Neural cell (in vitro differentiated cells): ENCODE data around the gene SIPA1. TPM values are rescaled to one million over a fixed set of nuclear protein-coding genes. Genes with fewer than 3 reads are reported as not detected.

Experiments used
- H2AFZ ChIP-seq: fragments of 200-600, 300-800 bp; sonication (generic), shearing (Covaris generic); 2 replicates; pipeline ENCODE4 v1.6.0; 2014; ENCODE audit warnings: low read depth, mild to moderate bottlenecking, antibody characterized with exemption, low read length, moderate library complexity
- H3F3A ChIP-seq: fragments of 200-600 bp; shearing (Covaris generic); 2 replicates; pipeline ENCODE4 v1.6.1; 2016; ENCODE audit warnings: mild to moderate bottlenecking, moderate library complexity, mixed read lengths, antibody characterized with exemption, low read length; ENCODE audit not compliant: insufficient read depth, poor library complexity, severe bottlenecking
- H3K27ac ChIP-seq: fragments of 200-600, 300-800 bp; sonication (generic), shearing (Covaris generic); 2 replicates; pipeline ENCODE4 v1.5.1; 2014; ENCODE audit warnings: mild to moderate bottlenecking, low read length, moderate library complexity
- H3K27me3 ChIP-seq: fragments of 300-800, 200-600 bp; sonication (generic), shearing (Covaris generic); 2 replicates; pipeline ENCODE4 v1.6.0; 2014; ENCODE audit warnings: mild to moderate bottlenecking, low read depth, low read length, moderate library complexity; ENCODE audit not compliant: insufficient read depth
- H3K36me3 ChIP-seq: fragments of 300-800, 200-600 bp; sonication (generic), shearing (Covaris generic); 2 replicates; pipeline ENCODE4 v1.5.1; 2014; ENCODE audit warnings: mild to moderate bottlenecking, antibody characterized with exemption, low read length, moderate library complexity; ENCODE audit not compliant: insufficient read depth
- H3K4me2 ChIP-seq: fragments of 300-800, 200-600 bp; sonication (generic), shearing (Covaris generic); 2 replicates; pipeline ENCODE4 v1.6.0; 2014; ENCODE audit warnings: mild to moderate bottlenecking, low read length
- H3K4me3 ChIP-seq: fragments of 300-800, 200-600 bp; sonication (generic), shearing (Covaris generic); 2 replicates; pipeline ENCODE4 v1.5.1; 2014; ENCODE audit warnings: mild to moderate bottlenecking, low read length, moderate library complexity
- H3K79me2 ChIP-seq: fragments of 200-600 bp; shearing (Covaris generic); replicated peaks from 2 replicates; pipeline ENCODE4 v1.6.0; 2014; ENCODE audit warnings: mild to moderate bottlenecking, low read length, moderate library complexity; ENCODE audit not compliant: insufficient read depth
- H3K9ac ChIP-seq: fragments of 300-800, 200-600 bp; sonication (generic), shearing (Covaris generic); 2 replicates; pipeline ENCODE4 v1.6.1; 2016; ENCODE audit warnings: mild to moderate bottlenecking, low read length, mixed read lengths
- H3K9me2 ChIP-seq: fragments of 200-600 bp; shearing (Covaris generic); 2 replicates; pipeline ENCODE4 v1.6.1; 2016; ENCODE audit warnings: mild to moderate bottlenecking, low read length, mixed read lengths; ENCODE audit not compliant: insufficient read depth
- H3K9me3 ChIP-seq: fragments of 200-600, 300-800 bp; sonication (generic), shearing (Covaris generic); 2 replicates; pipeline ENCODE4 v1.6.1; 2016; ENCODE audit warnings: mild to moderate bottlenecking, mixed run types, low read length, moderate library complexity, mixed read lengths
- H4K20me1 ChIP-seq: fragments of 200-600 bp; shearing (Covaris generic); 2 replicates; pipeline ENCODE4 v1.6.1; 2016; ENCODE audit warnings: mild to moderate bottlenecking, mixed run types; ENCODE audit not compliant: insufficient read depth
- CTCF ChIP-seq: fragments of 450-650 bp; IDR thresholded peaks from 2 replicates; pipeline ENCODE4 v1.5.1; 2014; ENCODE audit warnings: antibody characterized with exemption, mild to moderate bottlenecking, moderate library complexity; ENCODE audit not compliant: poor library complexity, severe bottlenecking
- EP300 ChIP-seq: fragments of 450-650 bp; conservative IDR thresholded peaks from 2 replicates; pipeline ENCODE4 v1.6.1; 2014; ENCODE audit warnings: antibody characterized with exemption, mild to moderate bottlenecking, moderate library complexity; ENCODE audit not compliant: poor library complexity, severe bottlenecking
- EZH2 ChIP-seq: fragments of 200-600, 300-800 bp; shearing (Covaris generic), sonication (generic); IDR thresholded peaks from 2 replicates; pipeline ENCODE4 v1.6.1; 2014; ENCODE audit warnings: antibody characterized with exemption, low read length, borderline replicate concordance, mild to moderate bottlenecking; ENCODE audit not compliant: insufficient read depth, poor library complexity, severe bottlenecking
- MXI1 ChIP-seq: fragments of 450-650 bp; conservative IDR thresholded peaks from 2 replicates; pipeline ENCODE4 v1.6.1; 2014; ENCODE audit warnings: antibody characterized with exemption, mild to moderate bottlenecking; ENCODE audit not compliant: poor library complexity, severe bottlenecking
- POLR2AphosphoS5 ChIP-seq: IDR thresholded peaks from 2 replicates; pipeline ENCODE4 v1.6.1; 2012
- RAD21 ChIP-seq: fragments of 450-650 bp; conservative IDR thresholded peaks from 2 replicates; pipeline ENCODE4 v1.6.1; 2014; ENCODE audit warnings: antibody characterized with exemption, mild to moderate bottlenecking, moderate library complexity
- REST ChIP-seq: IDR thresholded peaks from 2 replicates; pipeline ENCODE4 v1.6.1; 2012; ENCODE audit warnings: borderline replicate concordance
- SMC3 ChIP-seq: fragments of 450-650 bp; conservative IDR thresholded peaks from 2 replicates; pipeline ENCODE4 v1.6.1; 2014; ENCODE audit warnings: antibody characterized with exemption, mild to moderate bottlenecking, moderate library complexity; ENCODE audit not compliant: poor library complexity
- TAF1 ChIP-seq: IDR thresholded peaks from 2 replicates; pipeline ENCODE4 v1.6.1; 2012; ENCODE audit warnings: low read depth
- polyA plus RNA-seq: library from polyadenylated mRNA; depleted of rRNA; stranded (reverse); fragments of >200 nt; gene quantifications from 2 replicates; pipeline ENCODE4 v1.2.3, GENCODE V29; 2014

The SIPA1 gene
- polyA plus RNA-seq, 1 donor from 2014 or later = 6.5 TPM

GRCh38 chr11:65653229-65654225, 15.6 kb downstream of the SIPA1 start:
- Histone ChIP-seq H3K9me2 (no peaks in the 10 kb centered on the region), H3F3A (peaks cover 8% of the 10 kb centered on the region), H3K4me3 (peak overlapping the region; percentile 70), H4K20me1 (no peaks in the 10 kb centered on the region), H3K9me3 (no peaks in the 10 kb centered on the region), H3K27ac (peak overlapping the region; percentile 84), H3K36me3 (peaks cover 4% of the 10 kb centered on the region), H3K79me2 (no peaks in the 10 kb centered on the region), H3K27me3 (no peaks in the 10 kb centered on the region), H3K9ac (peak overlapping the region; percentile 74), H2AFZ (peak overlapping the region; percentile 59), H3K4me2 (peak overlapping the region; percentile 3)
- TF ChIP-seq MXI1 = no peak
- no peak for TF ChIP-seq TAF1
- no peak for TF ChIP-seq REST
- no peak for TF ChIP-seq EP300
- no peak for TF ChIP-seq SMC3
- TF ChIP-seq RAD21 = no peak
- no peak for TF ChIP-seq EZH2
- no peak for TF ChIP-seq POLR2AphosphoS5
- no peak for TF ChIP-seq CTCF

- no peak overlapping the region for H3K27ac ChIP-seq
- H3K4me3 ChIP-seq = no peak overlapping the region
- H3K9ac ChIP-seq = no peak overlapping the region
- H2AFZ ChIP-seq = no peak overlapping the region
- H3K79me2 ChIP-seq = no peaks in the 10 kb centered on the region
- H3F3A ChIP-seq = peaks cover 8% of the 10 kb centered on the region
- H3K9me2 ChIP-seq = no peaks in the 10 kb centered on the region
- no peaks in the 10 kb centered on the region for H3K9me3 ChIP-seq
- no peaks in the 10 kb centered on the region for H3K27me3 ChIP-seq
- no peaks in the 10 kb centered on the region for H4K20me1 ChIP-seq
- TF ChIP-seq TAF1 = no peak
- TF ChIP-seq EZH2 = no peak
- TF ChIP-seq RAD21 = no peak
- TF ChIP-seq REST = no peak
- no peak for TF ChIP-seq MXI1
- no peak for TF ChIP-seq EP300
- TF ChIP-seq CTCF = no peak
- no peak for TF ChIP-seq POLR2AphosphoS5
- TF ChIP-seq SMC3 = no peak
- peaks cover 4% of the 10 kb centered on the region for H3K36me3 ChIP-seq
- H3K4me2 ChIP-seq = no peak overlapping the region
Measured at GRCh38 chr11:65654375-65655349, 16.8 kb downstream of the SIPA1 start.
